H9 (cell line): ENCODE data around the gene GPX7. TPM values are rescaled to one million over a fixed set of nuclear protein-coding genes. Genes with fewer than 3 reads are reported as not detected.

ENCODE experiments used
- DNase-seq: peaks from one replicate; pipeline ENCODE4 v3.0.0-alpha.2; 2017
- H2AFZ ChIP-seq: one replicate; pipeline ENCODE4 v1.6.1; 2013; ENCODE audit warnings: mild to moderate bottlenecking, low read length, control low read depth, moderate library complexity
- H2AK5ac ChIP-seq: 2 replicates; pipeline ENCODE4 v1.6.1; 2013; ENCODE audit warnings: low read length, control low read depth, mixed read lengths; ENCODE audit not compliant: insufficient read length
- H2BK120ac ChIP-seq: one replicate; pipeline ENCODE4 v1.6.1; 2013; ENCODE audit warnings: low read depth, mild to moderate bottlenecking, low read length, control low read depth, inconsistent platforms; ENCODE audit not compliant: poor library complexity, severe bottlenecking
- H2BK12ac ChIP-seq: 2 replicates; pipeline ENCODE4 v1.6.1; 2013; ENCODE audit warnings: low read length, control low read depth, mixed read lengths, low read depth; ENCODE audit not compliant: insufficient read length
- H2BK15ac ChIP-seq: 2 replicates; pipeline ENCODE4 v1.6.1; 2013; ENCODE audit warnings: low read depth, low read length, control low read depth
- H2BK20ac ChIP-seq: one replicate; pipeline ENCODE4 v1.6.1; 2013; ENCODE audit warnings: low read depth, mild to moderate bottlenecking, low read length, control low read depth, inconsistent platforms; ENCODE audit not compliant: poor library complexity, severe bottlenecking
- H2BK5ac ChIP-seq: 2 replicates; pipeline ENCODE4 v1.6.1; 2013; ENCODE audit warnings: low read length, control low read depth, mixed read lengths; ENCODE audit not compliant: insufficient read length
- H3K14ac ChIP-seq: 2 replicates; pipeline ENCODE4 v1.6.1; 2013; ENCODE audit warnings: low read length, control low read depth; ENCODE audit not compliant: insufficient read depth
- H3K18ac ChIP-seq: 2 replicates; pipeline ENCODE4 v1.6.1; 2013; ENCODE audit warnings: low read depth, mild to moderate bottlenecking, mixed read lengths, low read length, control low read depth; ENCODE audit not compliant: insufficient read length
- H3K23ac ChIP-seq: 2 replicates; pipeline ENCODE4 v1.6.1; 2013; ENCODE audit warnings: low read length, control low read depth, mixed read lengths, low read depth; ENCODE audit not compliant: insufficient read length
- H3K23me2 ChIP-seq: 2 replicates; pipeline ENCODE4 v1.6.1; 2013; ENCODE audit warnings: low read depth, mild to moderate bottlenecking, mixed read lengths, low read length, control low read depth; ENCODE audit not compliant: insufficient read length, poor library complexity, severe bottlenecking
- H3K27ac ChIP-seq: 2 replicates; pipeline ENCODE4 v1.5.1; 2013; ENCODE audit warnings: low read length, control low read depth, mixed read lengths, low read depth; ENCODE audit not compliant: insufficient read length
- H3K27me3 ChIP-seq: 2 replicates; pipeline ENCODE4 v1.6.1; 2013; ENCODE audit warnings: low read length, control low read depth, inconsistent platforms; ENCODE audit not compliant: insufficient read depth
- H3K4ac ChIP-seq: 2 replicates; pipeline ENCODE4 v1.6.1; 2013; ENCODE audit warnings: low read depth, mild to moderate bottlenecking, control low read depth, inconsistent platforms, low read length, moderate library complexity
- H3K4me1 ChIP-seq: 2 replicates; pipeline ENCODE4 v1.6.1; 2013; ENCODE audit warnings: low read length, control low read depth, inconsistent platforms; ENCODE audit not compliant: insufficient read depth
- H3K4me2 ChIP-seq: 2 replicates; pipeline ENCODE4 v1.6.1; 2013; ENCODE audit warnings: low read length, control low read depth, mixed read lengths; ENCODE audit not compliant: insufficient read length, insufficient read depth
- H3K56ac ChIP-seq: 2 replicates; pipeline ENCODE4 v1.6.1; 2013; ENCODE audit warnings: low read depth, mild to moderate bottlenecking, mixed read lengths, low read length, control low read depth; ENCODE audit not compliant: insufficient read length
- H3K79me1 ChIP-seq: 2 replicates; pipeline ENCODE4 v1.6.1; 2013; ENCODE audit warnings: low read depth, mild to moderate bottlenecking, moderate library complexity, low read length, control low read depth, inconsistent platforms; ENCODE audit not compliant: insufficient read depth, poor library complexity, severe bottlenecking
- H3K79me2 ChIP-seq: 2 replicates; pipeline ENCODE4 v1.6.1; 2013; ENCODE audit warnings: low read length, control low read depth, inconsistent platforms; ENCODE audit not compliant: insufficient read depth
- H3K9ac ChIP-seq: 2 replicates; pipeline ENCODE4 v1.6.1; 2013; ENCODE audit warnings: low read length, control low read depth, mixed read lengths; ENCODE audit not compliant: insufficient read length; ENCODE audit errors: extremely low read depth
- H3K9me3 ChIP-seq: one replicate; pipeline ENCODE4 v1.6.1; 2013; ENCODE audit warnings: low read depth, low read length, inconsistent platforms; ENCODE audit not compliant: control insufficient read depth
- H3T11ph ChIP-seq: one replicate; pipeline ENCODE4 v1.6.1; 2013; ENCODE audit warnings: mild to moderate bottlenecking, low read length, control low read depth, inconsistent platforms
- H4K20me1 ChIP-seq: one replicate; pipeline ENCODE4 v1.6.1; 2013; ENCODE audit not compliant: control insufficient read depth, insufficient read length, insufficient read depth
- H4K5ac ChIP-seq: 2 replicates; pipeline ENCODE4 v1.6.1; 2013; ENCODE audit warnings: low read depth, mild to moderate bottlenecking, mixed read lengths, low read length, control low read depth; ENCODE audit not compliant: insufficient read length
- H4K8ac ChIP-seq: replicated peaks from 2 replicates; pipeline ENCODE4 v1.6.1; 2013; ENCODE audit warnings: low read length, control low read depth, mixed read lengths, low read depth; ENCODE audit not compliant: insufficient read length
- H4K91ac ChIP-seq: 2 replicates; pipeline ENCODE4 v1.6.1; 2013; ENCODE audit warnings: low read depth, mild to moderate bottlenecking, moderate library complexity, mixed read lengths, low read length, control low read depth; ENCODE audit not compliant: insufficient read length
- H3K27ac Mint-ChIP-seq, 3 experiments: 2 replicates in 2 of 3; 3 replicates in 1 of 3; pipeline ENCODE4 v1.8.0; 2020 to 2021; ENCODE audit warnings: mixed read lengths in 3 of 3, mild to moderate bottlenecking in 1 of 3, moderate library complexity in 1 of 3
- H3K27me3 Mint-ChIP-seq: 2 replicates; pipeline ENCODE4 v1.8.0; 2021; ENCODE audit warnings: low read depth, mild to moderate bottlenecking, moderate library complexity, mixed read lengths
- H3K36me3 Mint-ChIP-seq, 3 experiments: 2 replicates in 2 of 3; 3 replicates in 1 of 3; pipeline ENCODE4 v1.8.0; 2020 to 2021; ENCODE audit warnings: low read depth in 3 of 3, mixed read lengths in 3 of 3; ENCODE audit not compliant: insufficient read depth in 1 of 3
- H3K4me1 Mint-ChIP-seq, 2 experiments: 2 replicates each; pipeline ENCODE4 v1.8.0; 2020; ENCODE audit warnings: mixed read lengths in 2 of 2
- H3K4me3 Mint-ChIP-seq, 2 experiments: 2 replicates in 1 of 2; 3 replicates in 1 of 2; pipeline ENCODE4 v1.8.0; 2020 to 2021; ENCODE audit warnings: mild to moderate bottlenecking in 2 of 2, mixed read lengths in 2 of 2, moderate library complexity in 1 of 2
- H3K9me3 Mint-ChIP-seq, 2 experiments: 2 replicates in 1 of 2; 3 replicates in 1 of 2; pipeline ENCODE4 v1.8.0; 2020; ENCODE audit warnings: mild to moderate bottlenecking in 2 of 2, mixed read lengths in 2 of 2, moderate library complexity in 1 of 2
- CTCF ChIP-seq: fragments of 200-600 bp; sonication (generic); conservative IDR thresholded peaks from 3 replicates; pipeline ENCODE4 v1.8.0; 2021; ENCODE audit warnings: antibody characterized with exemption, mild to moderate bottlenecking
- WGBS: extraction: QIAGEN DNeasy Blood & Tissue Kit; methylation state at CpG from one replicate; pipeline ENCODE4 v1.1.7; 2013; ENCODE audit warnings: missing lambda C conversion rate, low lambda C conversion rate, mixed read lengths; ENCODE audit not compliant: insufficient read length; ENCODE audit errors: extremely low coverage; 5-methylcytosine and 5-hydroxymethylcytosine counted together
- total RNA-seq: library from RNA; stranded (reverse); gene quantifications from 2 replicates; pipeline ENCODE4 v1.2.1, GENCODE V29; 2021

The GPX7 gene
- total RNA-seq, 1 experiment from 2014 or later: 12.1 TPM

GRCh38 chr1:52562766-52563165 lies 39.4 kb upstream of the GPX7 start:
- no peaks in the 10 kb centered on the region for H3K4me1 ChIP-seq
- no peak for DNase-seq
- no peak overlapping the region for H2AFZ ChIP-seq
- no peak overlapping the region for H3K4me2 ChIP-seq
- no peak overlapping the region for H2BK15ac ChIP-seq
- H3K27me3 ChIP-seq: no peaks in the 10 kb centered on the region
- H4K5ac ChIP-seq: no peak overlapping the region
- H3K56ac ChIP-seq: no peak overlapping the region
- Mint-ChIP-seq H3K4me3 (no peak overlapping the region), H3K36me3 (no peaks in the 10 kb centered on the region), H3K9me3 (peaks cover 2% of the 10 kb centered on the region in 2 experiments; a peak in 1 of 5 replicates), H3K4me1 (peaks cover 1 to 3% of the 10 kb centered on the region in 2 experiments), H3K27me3 (peaks cover 2% of the 10 kb centered on the region; the same call in 1 of the 2 replicates), H3K27ac (no peak overlapping the region)
- no peak overlapping the region for H2BK20ac ChIP-seq
- H3K79me2 ChIP-seq: no peaks in the 10 kb centered on the region
- no peak overlapping the region for H3K9ac ChIP-seq
- no peak overlapping the region for H3K4ac ChIP-seq
- no peak overlapping the region for H2BK120ac ChIP-seq
- H3K23me2 ChIP-seq: no peaks in the 10 kb centered on the region
- no peaks in the 10 kb centered on the region for H4K20me1 ChIP-seq
- H3K18ac ChIP-seq: no peak overlapping the region
- no peak overlapping the region for H3K14ac ChIP-seq
- no peak overlapping the region for H4K8ac ChIP-seq
- no peak overlapping the region for H2BK5ac ChIP-seq
- no peaks in the 10 kb centered on the region for H3K9me3 ChIP-seq
- H3T11ph ChIP-seq: no peak overlapping the region
- WGBS: 100% methylated on average over 1 of the region's 3 CpGs
- H4K91ac ChIP-seq: no peak overlapping the region
- H3K79me1 ChIP-seq: no peaks in the 10 kb centered on the region
- H3K27ac ChIP-seq: no peak overlapping the region
- no peak overlapping the region for H2AK5ac ChIP-seq
- H3K23ac ChIP-seq: no peak overlapping the region
- no peak overlapping the region for H2BK12ac ChIP-seq
- TF ChIP-seq CTCF: no peak
